ENCODE measurements around the gene AKAP11. TPM values are rescaled to one million over a fixed set of nuclear protein-coding genes. Genes with fewer than 3 reads are reported as not detected.

The AKAP11 gene
- total and polyA plus RNA-seq, 2 of the 8 experiments (the other 6 are each of a cell fraction or from before 2014, with no cell fraction given) = 4.5 to 21.9 TPM

GRCh38 chr13:42279080-42279479 lies 7.1 kb downstream of the AKAP11 start:
- Histone ChIP-seq H3K9ac (replicated peaks in 1 of 4; ENCODE audit: extremely low read depth in 1 of 4, low read depth in 3 of 4, low read length in 3 of 4) (no peak overlapping the region), H3K36me3 (ENCODE audit: control insufficient read depth in 2 of 4, insufficient read depth in 4 of 4, low read length in 3 of 4) (no peaks in the 10 kb centered on the region), H3K4me3 (ENCODE audit: extremely low read depth in 1 of 4, insufficient read depth in 2 of 4, low read depth in 3 of 4, low read length in 4 of 4) (no peak overlapping the region), H4K8ac (ENCODE audit: extremely low read depth, insufficient read depth, low read length) (no peak overlapping the region; the same call in 1 of the 2 replicates), H3K79me1 (ENCODE audit: low read depth, low read length) (peaks cover 6% of the 10 kb centered on the region; the same call in 1 of the 2 replicates), H2AFZ (ENCODE audit: low read length) (no peak overlapping the region), H2BK12ac (ENCODE audit: low read depth, low read length) (no peak overlapping the region), H2BK5ac (ENCODE audit: low read depth, low read length) (no peak overlapping the region), H3K23me2 (ENCODE audit: low read depth, low read length) (no peaks in the 10 kb centered on the region), H3K4ac (replicated peaks; ENCODE audit: insufficient read length, low read depth, low read length) (no peak overlapping the region), H3K79me2 (ENCODE audit: control insufficient read depth in 1 of 2, insufficient read depth in 2 of 2, low read length in 2 of 2) (peaks cover 2 to 96% of the 10 kb centered on the region in 2 experiments; a peak in 3 of 4 replicates), H3K18ac (ENCODE audit: extremely low read depth, low read length) (no peak overlapping the region), H3K4me2 (ENCODE audit: insufficient read depth in 1 of 2, low read depth in 2 of 2, low read length in 2 of 2) (no peak overlapping the region), H3K23ac (ENCODE audit: insufficient read length) (no peak overlapping the region), H2BK15ac (ENCODE audit: low read length) (no peak overlapping the region), H3K14ac (ENCODE audit: insufficient read length) (no peak overlapping the region), H3K4me1 (replicated peaks in 1 of 4; ENCODE audit: control insufficient read depth in 3 of 4, insufficient read depth in 4 of 4, low read length in 3 of 4) (peaks cover 0 to 17% (median 9%) of the 10 kb centered on the region in 4 experiments; a peak in 4 of 7 replicates), H3K27ac (ENCODE audit: low read depth, low read length) (no peak overlapping the region), H3K56ac (replicated peaks; ENCODE audit: insufficient read length, low read depth, low read length) (no peak overlapping the region), H4K5ac (ENCODE audit: insufficient read length, low read depth, low read length) (no peak overlapping the region), H3K9me3 (ENCODE audit: insufficient read depth in 2 of 2, low read depth in 1 of 2, low read length in 1 of 2) (no peaks in the 10 kb centered on the region), H4K20me1 (replicated peaks in 1 of 2; ENCODE audit: control insufficient read depth in 1 of 2, insufficient read depth in 2 of 2, low read length in 2 of 2) (no peaks in the 10 kb centered on the region), H2BK20ac (ENCODE audit: low read length) (no peak overlapping the region), H2BK120ac (replicated peaks; ENCODE audit: low read depth, low read length) (no peak overlapping the region), H4K91ac (replicated peaks; ENCODE audit: insufficient read length, low read length) (no peak overlapping the region), H2AK5ac (ENCODE audit: low read depth, low read length) (no peak overlapping the region), H3K27me3 (replicated peaks in 1 of 4; ENCODE audit: control insufficient read depth in 3 of 4, extremely low read depth in 1 of 4, insufficient read depth in 3 of 4, low read length in 3 of 4) (no peaks in the 10 kb centered on the region)
- no peak for TF ChIP-seq ZNF274 (IDR thresholded peaks at IDR 0.05; ENCODE audit: borderline replicate concordance, extremely low read depth, low read length)
- no peak for TF ChIP-seq NANOG (IDR thresholded peaks at IDR 0.05; ENCODE audit: insufficient read depth, low read depth, low read length, poor library complexity, severe bottlenecking)
- no peak for TF ChIP-seq CTBP2 (IDR thresholded peaks at IDR 0.05; ENCODE audit: borderline replicate concordance, insufficient read depth, insufficient read length, low read length)
- WGBS, 2 experiments (ENCODE audit: extremely low coverage in 1 of 2, insufficient coverage in 1 of 2, insufficient read length in 1 of 2, insufficient replicate concordance in 2 of 2, low coverage in 1 of 2, low lambda C conversion rate in 2 of 2, missing lambda C conversion rate in 1 of 2) = 95% methylated on average over 6 of the region's 6 CpGs; no CpG with 5 or more reads in 1 of the 2 experiments
- ChIA-PET CTCF (ENCODE audit: partially characterized antibody) (no interaction called here), POLR2A (ENCODE audit: partially characterized antibody) (no interaction called here)
- no peak for DNase-seq (ENCODE audit: low read depth in 1 of 2, low spot score in 2 of 2)
- FAIRE-seq = no peak
